ENCODE measurements around the gene TNFAIP8L2.
"Not testable (repeated sequence)": the region's sequence is repeated elsewhere in the genome, so short reads cannot be mapped to it uniquely, and the experiment has no call there.

The TNFAIP8L2 gene

DNA sequence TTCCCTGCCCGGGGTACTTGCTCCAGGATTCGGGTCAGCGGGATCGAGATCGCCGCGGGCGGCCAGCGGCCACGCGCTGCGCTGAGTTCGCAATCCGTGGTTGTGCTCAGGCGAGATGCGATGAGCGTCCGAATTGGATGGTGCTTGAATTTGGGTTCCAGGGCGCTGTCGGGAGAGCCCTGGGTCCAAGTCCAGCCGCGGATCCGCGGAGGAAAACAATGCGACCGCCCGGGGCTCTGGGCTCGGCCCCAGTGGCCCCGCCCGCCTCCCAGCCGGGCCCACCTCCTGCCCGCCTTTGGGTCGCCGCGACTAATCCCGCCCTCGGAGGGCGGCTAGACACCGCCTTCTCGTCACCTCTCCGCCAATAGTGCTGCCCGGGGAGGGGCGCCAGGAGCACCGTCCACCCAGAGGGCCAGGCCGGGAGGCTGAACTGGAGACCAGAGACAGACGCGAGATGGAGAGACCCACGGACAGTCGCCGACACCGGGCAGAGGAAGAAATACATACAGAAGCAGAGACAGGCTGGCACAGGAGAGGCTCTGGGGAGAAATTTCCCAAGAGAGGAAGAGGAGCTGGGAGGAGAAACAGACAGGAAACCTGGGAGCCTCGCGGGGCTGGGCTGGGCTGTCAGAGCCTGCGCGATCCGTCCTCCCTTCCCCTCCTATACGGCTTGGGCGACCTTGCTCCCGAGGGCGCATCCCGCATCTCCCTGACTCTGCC, 9.9 kb upstream of the TNFAIP8L2 start, which contains the start of gene SEMA6C:
Gene SEMA6C, minus strand, starts transcription at position 220 of the 720 bp plus-strand sequence. CDS start 4,010 bp downstream, outside the sequence.
- DNase-seq = peak; percentile 95 to 96

DNA sequence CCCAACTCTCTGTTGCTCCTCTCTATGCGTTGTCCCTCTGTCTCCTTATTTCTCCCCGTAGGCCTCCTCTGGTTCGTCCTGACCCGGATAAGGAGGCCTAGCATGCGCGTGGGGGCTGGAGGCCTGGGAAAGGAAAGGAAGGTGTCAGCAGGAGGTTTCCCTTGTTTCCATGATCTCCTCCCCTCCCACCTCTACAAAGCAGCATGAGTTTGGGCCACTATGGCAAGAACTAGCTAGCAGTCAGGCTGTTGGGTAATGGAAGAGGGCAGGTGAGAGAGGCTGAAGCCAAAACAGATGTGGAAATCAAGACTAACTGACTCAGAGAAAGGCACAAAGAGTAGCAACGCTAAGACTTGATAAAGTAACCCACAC, 9.3 kb upstream of the TNFAIP8L2 start:
- DNase-seq = no peak

DNA sequence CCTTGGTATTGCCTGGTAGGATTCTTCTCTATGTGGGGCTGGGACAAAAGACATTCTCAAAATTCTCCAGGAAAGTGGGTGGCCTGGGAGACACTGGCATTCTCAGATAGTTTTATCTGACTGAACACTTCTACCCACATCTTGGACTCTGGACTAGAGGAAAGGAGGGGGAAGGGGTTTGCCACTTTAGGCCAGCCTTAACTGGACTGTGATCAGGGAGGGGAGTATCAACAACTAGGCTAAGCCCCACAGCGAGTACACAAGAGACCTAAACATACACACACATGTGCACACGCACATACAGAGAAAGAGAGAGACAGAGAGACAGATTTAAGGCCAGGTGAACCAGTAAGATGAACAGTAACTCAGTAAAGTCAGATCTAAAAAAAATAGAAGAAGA, 8.8 kb upstream of the TNFAIP8L2 start:
- no peak for DNase-seq

DNA sequence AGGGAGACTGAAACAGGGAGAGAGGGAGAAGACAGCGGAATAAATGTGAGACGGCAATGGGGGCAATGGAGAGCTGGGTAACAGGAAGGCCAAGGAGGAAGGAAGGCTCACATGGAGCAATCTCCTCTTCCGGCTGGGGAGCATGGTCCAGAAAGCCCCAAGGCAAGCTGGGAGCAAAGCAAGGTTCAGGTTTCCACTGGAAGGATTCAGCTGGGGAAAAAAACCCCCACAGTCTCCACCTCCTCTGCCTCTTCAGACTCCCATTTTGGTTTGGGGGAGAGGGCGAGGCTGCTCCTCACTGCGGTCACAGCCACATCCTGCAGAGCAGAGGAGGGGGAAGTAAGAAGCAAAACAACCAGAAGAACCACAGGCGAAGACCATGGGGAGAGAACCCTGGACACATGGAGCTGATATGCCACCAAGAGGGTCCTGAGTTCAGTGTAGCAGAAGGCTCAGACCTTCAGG, 650 bp downstream of the TNFAIP8L2 start:
- no peak for DNase-seq

DNA sequence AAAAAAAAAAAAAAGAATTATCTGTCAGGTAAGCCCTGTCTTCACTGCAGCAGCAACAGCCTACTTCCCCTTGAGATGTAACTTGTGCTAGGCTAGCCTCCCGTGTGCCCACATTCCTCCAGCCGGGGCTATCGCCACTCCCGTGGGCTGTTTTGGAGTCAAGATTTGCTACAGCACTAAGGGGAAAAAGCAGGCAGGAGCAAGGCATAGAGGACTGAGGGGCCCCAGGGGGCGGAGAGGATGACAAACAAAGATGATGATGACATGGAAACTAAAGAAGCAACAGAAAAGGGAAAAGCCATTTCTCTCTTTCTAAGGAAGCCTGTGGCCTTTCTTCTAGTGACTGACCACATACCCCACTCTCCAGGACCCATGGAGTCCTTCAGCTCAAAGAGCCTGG, 1.9 kb downstream of the TNFAIP8L2 start:
- DNase-seq = no peak

DNA sequence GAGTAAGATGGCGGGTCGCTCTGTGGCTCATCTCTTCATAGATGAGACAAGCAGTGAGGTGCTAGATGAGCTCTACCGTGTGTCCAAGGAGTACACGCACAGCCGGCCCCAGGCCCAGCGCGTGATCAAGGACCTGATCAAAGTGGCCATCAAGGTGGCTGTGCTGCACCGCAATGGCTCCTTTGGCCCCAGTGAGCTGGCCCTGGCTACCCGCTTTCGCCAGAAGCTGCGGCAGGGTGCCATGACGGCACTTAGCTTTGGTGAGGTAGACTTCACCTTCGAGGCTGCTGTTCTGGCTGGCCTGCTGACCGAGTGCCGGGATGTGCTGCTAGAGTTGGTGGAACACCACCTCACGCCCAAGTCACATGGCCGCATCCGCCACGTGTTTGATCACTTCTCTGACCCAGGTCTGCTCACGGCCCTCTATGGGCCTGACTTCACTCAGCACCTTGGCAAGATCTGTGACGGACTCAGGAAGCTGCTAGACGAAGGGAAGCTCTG, 2.4 kb downstream of the TNFAIP8L2 start:
- DNase-seq = no peak

DNA sequence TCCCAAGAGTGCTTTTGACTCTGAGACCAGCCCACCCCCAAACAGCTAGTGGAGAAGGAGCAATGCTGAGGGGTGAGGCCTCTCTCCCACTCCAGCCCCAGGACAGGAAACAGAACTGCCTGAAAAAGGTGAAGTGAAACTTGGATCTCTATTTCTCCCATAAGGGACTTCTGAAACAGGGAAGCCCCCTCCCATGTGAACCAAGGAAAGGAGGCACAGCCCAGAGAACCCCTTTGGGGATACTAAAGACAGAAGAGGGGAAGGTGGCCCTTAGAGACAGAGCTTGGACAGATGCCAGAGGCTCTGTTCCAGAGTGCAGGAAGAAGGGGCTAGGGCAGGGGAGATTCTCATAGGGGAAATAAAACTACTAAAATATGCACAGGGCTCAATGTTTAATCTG, 2.9 kb downstream of the TNFAIP8L2 start:
- no peak for DNase-seq

DNA sequence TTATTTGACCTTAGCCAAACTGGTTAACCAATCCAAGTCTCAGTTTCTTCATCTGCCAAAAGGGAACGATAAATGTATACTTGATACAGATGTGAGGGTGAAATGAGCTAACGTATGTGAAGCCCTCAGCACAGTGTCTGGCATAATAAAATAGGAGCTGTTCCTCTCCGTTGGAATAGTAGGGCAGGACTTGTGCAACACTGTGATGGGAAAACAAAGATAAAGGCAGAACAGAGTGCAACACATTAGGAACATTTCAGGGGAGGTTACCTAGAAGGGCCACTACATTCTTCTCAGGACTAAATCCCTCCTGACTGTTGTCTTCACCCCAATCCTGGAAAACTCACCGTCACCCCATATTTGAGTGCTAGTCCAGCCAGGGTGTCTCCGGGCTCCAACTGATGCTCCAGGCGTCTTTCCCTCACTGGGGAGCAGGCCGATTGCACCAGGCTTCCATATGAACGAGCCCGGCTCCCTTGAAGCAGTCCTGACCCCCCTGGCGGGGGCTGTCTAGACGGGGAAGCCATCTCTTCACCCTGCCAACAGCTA, 8.4 kb downstream of the TNFAIP8L2 start:
- no peak for DNase-seq

DNA sequence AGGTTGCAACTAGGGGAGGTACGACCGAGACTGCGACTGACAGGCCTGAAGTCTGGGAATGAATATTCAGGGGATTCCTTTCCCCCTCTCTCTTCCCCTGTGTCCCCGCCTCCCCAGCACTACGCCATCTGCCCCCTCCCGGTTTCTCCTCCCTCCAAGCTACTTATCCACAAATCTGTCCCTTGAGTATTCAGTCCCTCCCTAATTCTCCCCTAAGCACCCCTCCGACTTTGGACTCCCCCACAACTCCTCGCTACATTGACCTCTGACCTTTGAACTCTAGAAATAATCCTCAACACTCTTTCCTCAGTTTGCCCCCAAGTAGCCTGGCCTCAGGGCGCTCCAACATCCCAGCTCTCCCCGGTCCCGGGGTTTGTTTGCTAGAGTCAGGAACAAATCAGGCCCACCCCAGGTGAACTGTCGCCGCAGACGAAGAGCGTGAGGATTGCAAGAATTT, 8.9 kb downstream of the TNFAIP8L2 start:
- peak; percentile 49 to 52 for DNase-seq

DNA sequence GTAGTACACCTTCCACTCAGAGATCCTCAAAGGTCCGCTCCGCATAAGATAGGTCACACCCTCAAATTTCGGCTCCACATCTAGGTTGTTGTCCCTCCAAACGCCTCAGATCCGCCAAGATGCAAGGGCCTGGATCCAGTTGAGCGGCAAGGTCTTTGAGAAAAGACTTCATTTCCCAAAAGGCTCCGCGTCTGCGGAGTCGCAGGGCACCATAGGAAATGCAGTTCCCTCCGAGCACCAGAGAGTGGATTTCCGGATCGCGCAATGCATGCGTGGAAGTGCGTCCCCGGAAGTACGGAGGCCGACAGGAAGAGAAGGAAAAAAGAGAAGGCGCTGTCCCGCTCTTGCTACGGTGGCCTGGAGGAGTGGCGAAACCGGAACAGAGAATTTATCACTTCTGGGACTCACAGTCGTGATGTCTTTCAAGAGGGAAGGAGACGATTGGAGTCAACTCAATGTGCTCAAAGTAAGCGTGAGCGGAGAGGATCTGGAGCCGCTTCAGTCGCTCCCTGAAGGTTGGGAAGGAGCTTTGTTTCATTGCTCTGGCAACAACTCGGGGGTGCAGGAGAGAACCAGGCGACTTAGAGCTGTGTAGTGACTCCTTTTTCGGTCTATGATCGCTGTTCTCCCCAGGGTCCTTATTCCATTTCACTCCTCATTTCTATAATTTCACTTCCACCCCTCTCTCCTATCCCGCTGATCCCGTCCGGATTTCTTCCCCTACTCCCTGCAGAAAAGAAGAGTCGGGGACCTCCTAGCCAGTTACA, 9.5 kb downstream of the TNFAIP8L2 start, which contains the start of the genes LYSMD1 and SCNM1:
Gene LYSMD1, minus strand, starts transcription at position 165 of the 767 bp plus-strand sequence. CDS start 644 bp downstream, outside the sequence.
Gene SCNM1, plus strand, starts transcription at position 407 of the 767 bp plus-strand sequence. Its CDS starts 9 bp downstream, at position 416.
- DNase-seq = peak; percentile 97 to 98

DNA sequence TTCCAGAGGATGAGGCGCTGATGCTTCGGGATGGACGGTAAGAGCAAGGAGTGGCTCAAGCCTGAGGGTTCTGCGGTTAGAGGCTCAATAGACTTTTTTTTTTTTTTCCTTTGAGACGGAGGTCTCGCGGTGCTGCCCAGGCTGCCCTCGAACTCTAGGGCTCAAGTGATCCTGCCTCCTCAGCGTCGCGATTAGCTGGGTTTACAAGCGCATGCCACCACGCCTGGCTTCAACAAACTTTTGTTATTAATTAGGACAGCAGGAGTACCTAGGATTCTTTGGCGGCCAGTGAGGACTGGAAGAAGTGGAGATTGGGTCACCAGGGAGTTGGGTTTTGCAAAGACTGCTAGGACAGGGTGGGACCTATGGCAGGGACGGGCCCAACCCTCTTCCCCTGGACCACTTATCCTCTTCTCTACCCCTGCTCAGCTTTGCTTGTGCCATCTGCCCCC, 10.1 kb downstream of the TNFAIP8L2 start:
- DNase-seq = no peak

DNA sequence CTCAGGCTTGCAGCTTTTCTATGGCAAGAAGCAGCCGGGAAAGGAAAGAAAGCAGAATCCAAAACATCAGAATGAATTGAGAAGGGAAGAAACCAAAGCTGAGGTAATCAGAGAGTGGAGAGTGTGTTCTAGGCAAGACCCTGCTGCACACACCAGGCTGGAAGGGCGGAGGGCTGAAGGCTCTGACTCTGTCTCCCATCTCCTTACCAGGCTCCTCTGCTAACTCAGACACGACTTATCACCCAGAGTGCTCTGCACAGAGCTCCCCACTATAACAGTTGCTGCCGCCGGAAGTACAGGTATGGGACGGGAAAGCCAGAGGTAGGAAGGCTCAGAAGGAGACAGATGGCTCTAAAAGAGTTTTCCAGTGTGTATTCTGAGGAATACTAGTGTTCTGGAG, 10.7 kb downstream of the TNFAIP8L2 start:
- DNase-seq = no peak

DNA sequence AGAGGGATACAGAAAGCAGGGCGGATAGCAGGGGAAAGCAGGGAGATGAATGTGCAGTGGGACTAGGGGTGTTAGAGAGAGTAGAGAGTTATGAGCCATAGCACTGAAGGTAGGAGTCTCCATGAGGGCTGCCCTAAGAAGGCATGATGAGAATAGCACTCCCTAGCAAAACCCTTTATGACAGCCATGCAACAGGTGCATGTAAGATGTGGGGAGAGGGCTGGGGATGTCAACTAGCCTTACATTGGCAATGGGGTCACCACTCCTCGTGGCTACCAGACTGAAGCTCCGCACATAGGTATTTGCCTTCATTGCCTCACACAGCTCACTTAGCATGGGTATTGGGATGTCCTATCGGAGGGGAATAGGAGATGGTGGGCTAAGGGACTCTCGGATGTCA, 14.7 kb downstream of the TNFAIP8L2 start:
- DNase-seq = no peak

DNA sequence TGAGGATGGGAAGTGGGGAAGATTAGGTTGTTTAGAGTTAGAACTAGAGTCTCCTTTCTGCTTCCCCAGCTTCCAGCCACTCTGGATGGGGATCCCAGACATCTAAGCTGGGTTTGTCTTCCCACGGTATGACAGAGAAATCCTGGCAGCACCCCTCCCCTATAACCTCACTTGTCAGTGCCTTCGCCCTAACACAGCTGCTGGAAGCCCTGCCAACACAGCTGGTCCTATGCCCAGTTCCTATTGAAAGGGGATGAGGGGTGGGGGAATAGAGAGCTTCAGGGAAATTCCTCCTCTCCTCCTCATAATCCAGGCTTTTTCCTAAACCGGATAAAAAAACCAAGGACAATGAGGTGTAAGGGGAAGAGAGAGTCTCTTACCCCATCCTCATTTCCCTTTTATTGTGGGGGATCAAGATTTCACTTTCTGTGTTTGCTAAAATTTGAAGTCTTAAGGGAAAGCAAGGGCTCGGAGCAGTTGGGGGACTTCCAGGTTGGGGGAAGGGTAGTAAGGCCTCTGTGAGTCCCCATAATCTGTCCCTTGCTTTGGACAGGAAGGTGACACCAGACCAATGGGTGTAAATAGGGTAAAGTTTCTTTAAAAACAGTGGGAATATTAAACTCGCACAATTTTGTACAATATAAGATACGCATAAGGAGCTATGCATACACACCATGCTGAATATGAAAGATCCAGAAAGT, 18.7 kb downstream of the TNFAIP8L2 start:
- peak; percentile 50 to 77 for DNase-seq

DNA sequence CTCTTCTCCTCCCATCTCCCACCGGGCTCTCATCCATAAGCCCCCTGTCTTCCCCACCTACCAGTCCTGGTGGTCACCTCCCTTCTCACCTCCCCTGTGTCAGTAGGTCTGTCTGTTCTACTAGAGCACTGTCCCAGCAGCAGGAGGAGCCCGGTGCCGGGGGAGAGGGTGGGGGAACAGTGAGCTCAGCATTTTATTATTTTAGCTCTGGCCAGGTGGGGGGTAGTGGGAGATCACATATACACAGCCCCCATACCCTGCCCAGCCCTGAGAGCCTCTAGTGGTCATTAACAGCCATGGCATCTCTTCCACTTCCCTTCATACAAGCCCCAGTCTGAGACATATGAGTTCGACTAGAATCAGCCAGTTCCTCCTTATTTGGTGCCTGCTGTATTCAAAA, 19.4 kb downstream of the TNFAIP8L2 start, which contains the start of gene TMOD4:
Gene TMOD4, minus strand, starts transcription at position 119 of the 400 bp plus-strand sequence. CDS start 1,106 bp downstream, outside the sequence.
- no peak for DNase-seq

DNA sequence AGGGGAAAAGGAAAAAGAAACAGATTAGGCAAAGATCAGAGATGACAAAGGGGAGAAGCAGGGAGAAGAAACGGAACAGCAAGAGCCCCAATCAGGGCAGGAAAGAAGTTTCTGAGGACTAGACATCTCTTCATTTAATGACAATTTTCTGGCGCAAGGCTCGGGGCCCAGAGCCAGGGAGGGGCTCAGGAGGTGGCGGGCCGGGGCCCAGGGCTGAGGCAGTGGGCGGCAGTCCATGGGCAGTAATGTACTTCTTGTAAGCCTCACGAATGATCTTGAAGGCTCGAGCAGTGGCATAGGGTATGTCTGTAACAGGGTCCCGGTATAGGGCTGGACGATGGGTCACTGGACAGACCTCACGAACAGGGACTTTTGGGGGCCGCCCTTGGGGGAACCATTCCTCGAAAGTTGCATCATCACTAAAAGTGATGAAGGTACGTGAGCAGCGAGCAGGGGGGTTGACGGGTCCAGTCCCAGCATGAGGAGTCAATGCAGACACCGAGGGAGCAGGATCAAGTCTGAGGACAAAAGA, 20.1 kb downstream of the TNFAIP8L2 start:
- DNase-seq = no peak

DNA sequence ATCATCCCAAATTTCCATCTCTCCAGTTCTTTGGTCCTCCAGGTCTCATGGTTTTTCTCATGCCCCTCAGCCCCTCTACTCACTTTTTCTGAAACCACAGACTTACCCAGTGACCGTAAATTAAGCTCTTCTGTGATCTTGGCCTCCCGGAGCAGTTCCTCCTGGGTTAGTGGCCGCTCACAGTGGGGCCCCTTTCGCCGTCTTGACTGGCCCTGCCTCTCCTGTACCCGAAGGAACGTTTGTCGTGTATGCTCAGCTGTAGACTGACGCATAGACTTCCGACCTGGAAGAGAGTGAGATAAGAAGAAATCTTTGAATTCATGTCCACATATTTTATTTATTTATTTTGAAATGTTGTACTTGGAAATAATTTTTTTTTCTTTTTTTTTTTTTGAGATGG, 27.8 kb downstream of the TNFAIP8L2 start:
- no peak for DNase-seq

DNA sequence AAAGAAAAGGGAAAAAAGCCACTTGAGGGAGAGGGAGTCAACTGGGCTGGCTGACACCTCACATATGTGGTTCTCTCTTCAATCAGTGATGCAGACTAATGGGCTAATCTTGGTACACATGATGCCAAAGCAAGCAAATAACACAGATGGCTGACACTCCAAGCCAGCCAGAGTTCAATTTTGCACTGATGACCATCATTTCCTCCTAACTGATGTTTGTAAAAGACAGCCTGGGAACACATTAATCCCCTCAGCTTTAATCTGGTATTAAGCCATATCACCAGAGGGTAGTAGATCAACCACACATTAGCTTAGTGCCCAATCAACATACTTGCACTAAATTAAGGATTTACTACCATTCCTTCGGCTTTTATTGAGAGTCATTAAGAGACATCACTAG, 30.8 kb downstream of the TNFAIP8L2 start:
- DNase-seq = no peak

DNA sequence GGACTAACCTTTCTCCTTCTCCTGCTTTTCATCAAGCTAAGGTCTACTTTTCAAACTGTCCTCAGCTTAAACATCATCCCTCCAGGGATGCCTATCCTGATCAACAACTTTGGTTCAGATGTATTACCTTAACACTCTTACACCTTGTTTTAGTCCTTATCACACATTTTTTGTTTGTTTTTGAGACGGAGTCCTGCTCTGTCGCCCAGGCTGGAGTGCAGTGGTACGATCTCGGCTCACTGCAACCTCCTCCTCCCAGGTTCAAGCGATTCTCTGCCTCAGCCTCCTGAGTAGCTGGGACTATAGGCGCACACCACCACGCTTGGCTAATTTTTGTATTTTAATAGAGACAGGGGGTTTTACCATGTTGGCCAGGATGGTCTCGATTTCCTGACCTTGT, 32.2 kb downstream of the TNFAIP8L2 start:
- not testable (repeated sequence) for DNase-seq

DNA sequence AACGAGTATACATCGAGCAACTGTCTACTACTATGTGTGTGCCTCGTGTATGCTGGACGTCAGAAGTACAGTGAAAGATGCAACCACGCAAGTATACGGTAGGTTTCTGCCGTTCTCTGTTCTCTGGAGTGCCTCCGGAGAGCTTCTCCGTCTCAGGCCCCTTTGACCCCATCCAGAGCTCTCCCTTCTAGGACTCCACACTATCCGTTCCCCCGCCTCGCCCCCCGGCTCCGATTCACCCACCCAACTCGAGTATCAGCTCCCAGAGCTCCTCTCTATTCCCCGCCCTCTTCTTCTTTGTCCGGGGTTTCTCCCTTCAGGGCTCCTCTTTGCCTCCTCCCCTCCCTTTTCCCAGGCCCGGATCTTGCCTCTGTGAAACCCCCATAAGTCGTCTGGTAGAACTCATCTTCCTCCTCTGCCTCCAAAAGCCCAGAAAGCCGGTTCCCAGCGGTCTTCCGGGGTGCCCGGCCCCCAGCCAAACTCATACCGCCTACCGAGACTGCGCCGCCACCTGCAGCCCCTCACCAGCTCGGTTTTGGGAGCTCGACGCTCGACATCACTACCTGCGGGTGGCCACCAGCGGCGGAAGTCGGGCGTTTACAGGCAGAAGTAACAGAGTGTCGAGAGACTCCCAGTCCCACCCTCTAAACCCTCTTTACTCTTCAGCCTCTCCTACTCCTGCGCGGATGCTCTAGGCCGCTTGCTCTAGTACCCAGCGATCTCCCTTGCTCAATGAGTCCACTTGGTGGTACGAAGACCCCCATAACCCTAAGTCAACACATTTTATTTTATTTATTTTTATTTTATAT, 33.4 kb downstream of the TNFAIP8L2 start, which contains the start of gene VPS72:
Gene VPS72, minus strand, starts transcription at position 561 of the 809 bp plus-strand sequence. Its CDS starts 76 bp downstream, at position 485.
- DNase-seq = peak; percentile 69 to 85

DNA sequence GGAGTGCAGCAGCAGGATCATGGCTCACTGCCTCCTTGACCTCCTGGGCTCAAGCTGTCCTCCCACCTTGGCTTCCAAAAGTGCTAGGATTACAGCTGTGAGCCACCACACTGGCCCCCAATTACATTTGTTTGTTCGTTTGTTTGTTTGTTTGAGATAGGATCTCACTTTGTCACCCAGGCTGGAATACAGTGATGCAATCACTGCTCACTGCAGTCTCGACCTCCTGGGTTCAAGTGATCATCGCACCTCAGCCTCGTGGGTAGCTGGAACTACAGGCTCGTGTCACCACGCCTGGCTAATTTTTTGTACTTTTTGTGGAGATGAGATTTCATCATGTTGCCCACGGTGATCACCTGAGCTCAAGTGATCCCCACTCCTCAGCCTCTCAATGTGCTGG, 35.6 kb downstream of the TNFAIP8L2 start:
- DNase-seq = no peak

Data from hippocampal formation (tissue), 2 donors.